22Rv1 (cell line): ENCODE data around the gene PLEKHA6.

Experiments
- CTCF ChIP-seq: fragments of 450-650 bp; IDR thresholded peaks from 2 replicates; pipeline ENCODE4 v1.5.1; 2017; ENCODE audit warnings: mild to moderate bottlenecking
- ZFX ChIP-seq: fragments of 450-650 bp; IDR thresholded peaks from 2 replicates; pipeline ENCODE4 v1.6.1; 2017; ENCODE audit warnings: antibody characterized with exemption, borderline replicate concordance

- TF ChIP-seq CTCF (no peak), ZFX (no peak)
These were observed 139.6 kb downstream of the PLEKHA6 start for GRCh38 chr1:204219971-204220616.
